Measurements from ENCODE around the gene SORCS2. TPM values are rescaled to one million over a fixed set of nuclear protein-coding genes. Genes with fewer than 3 reads are reported as not detected.

Gene SORCS2
- total RNA-seq, 1 experiment from 2014 or later, result not detected

- DNase-seq (ENCODE audit: extremely low read depth, low read depth), result no peak
These were observed 420.1 kb downstream of the SORCS2 start for GRCh38 chr4:7612311-7612897.

GRCh38 chr4:7614350-7614949, 422.1 kb downstream of the SORCS2 start:
- no peak for DNase-seq (ENCODE audit: extremely low read depth, low read depth)

DNA sequence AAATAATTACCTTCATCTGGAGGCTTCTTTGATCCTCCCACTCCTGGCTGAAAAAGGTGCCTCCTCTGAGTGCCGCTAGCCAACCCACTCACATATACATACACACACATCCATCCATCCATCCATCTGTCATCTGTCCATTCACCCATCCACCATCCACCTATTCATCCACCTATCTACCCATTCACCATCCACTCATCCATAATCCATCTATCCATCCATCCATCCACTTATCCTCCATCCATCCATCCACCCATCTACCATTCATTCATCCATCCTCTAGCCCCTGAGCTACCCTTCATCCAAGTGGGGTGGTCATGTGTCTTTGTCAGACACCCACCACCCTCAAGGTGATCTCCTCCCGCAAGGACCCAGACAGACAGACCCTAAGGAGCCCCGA, 423.9 kb downstream of the SORCS2 start:
- no peak for DNase-seq (ENCODE audit: extremely low read depth, low read depth)

GRCh38 chr4:7618361-7618760, 426.0 kb downstream of the SORCS2 start:
- DNase-seq (ENCODE audit: extremely low read depth, low read depth), result no peak

DNA sequence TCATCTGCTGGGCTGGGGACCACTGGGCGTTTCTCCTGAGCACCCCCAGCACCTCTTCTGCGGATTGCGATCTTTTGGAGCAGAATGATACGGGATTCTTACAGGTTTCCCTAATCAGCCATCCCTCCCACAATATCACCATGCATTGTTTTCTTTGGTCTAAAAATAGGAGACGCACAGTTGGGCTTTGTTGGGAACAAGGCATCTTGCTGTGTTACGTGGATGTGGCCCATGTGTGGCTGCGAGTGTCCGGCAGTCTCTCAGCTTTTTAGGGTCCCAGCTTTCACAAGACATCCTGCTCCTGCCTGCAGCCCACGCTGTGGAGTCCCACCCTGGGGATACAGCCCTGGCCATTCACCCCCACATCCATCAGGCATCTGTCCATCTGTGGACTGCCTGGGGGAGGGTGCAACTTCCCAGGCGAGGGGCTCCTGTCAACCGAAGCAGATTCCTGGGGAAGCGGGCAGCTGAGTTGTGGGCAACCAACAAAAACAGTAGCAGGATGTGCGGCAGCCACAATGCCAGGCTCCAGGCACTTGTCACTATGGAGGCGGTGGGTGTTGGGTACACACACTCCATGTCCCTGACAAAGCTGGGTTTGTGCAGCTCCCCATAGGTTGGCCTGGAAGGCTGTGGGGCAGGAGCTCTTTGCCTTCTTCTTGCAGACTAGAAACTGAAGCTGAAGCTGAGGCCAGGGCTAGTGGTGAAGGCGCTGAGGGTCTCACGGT, 427.9 kb downstream of the SORCS2 start:
- no peak for DNase-seq (ENCODE audit: extremely low read depth, low read depth)

- DNase-seq (ENCODE audit: extremely low read depth, low read depth), result no peak
These were observed 428.5 kb downstream of the SORCS2 start for GRCh38 chr4:7620814-7621176.

GRCh38 chr4:7621252-7622035, 429.1 kb downstream of the SORCS2 start:
- no peak for DNase-seq (ENCODE audit: extremely low read depth, low read depth)

DNA sequence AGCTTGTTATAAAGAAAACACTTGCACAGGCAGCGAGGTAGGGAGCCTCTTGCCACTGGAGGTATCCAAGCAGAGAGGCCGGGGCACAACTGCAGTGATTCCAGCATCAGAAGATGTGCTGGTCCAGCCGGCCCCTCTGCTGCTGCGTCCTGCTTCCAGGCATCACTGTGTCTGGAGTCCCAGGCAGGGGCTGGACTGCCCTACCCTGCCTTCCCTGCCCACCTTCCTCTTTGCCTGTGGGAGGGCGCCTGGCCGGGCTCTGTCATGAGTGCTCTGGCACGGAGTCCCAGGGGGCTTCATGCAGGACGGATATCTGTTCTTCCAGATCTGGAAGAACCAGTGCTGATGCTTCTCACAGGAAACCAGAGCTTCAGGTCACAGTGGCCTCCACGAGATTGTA, 430.0 kb downstream of the SORCS2 start:
- DNase-seq (ENCODE audit: extremely low read depth, low read depth), result no peak

- no peak for DNase-seq (ENCODE audit: extremely low read depth, low read depth)
These were observed 431.1 kb downstream of the SORCS2 start for GRCh38 chr4:7623468-7623867.

GRCh38 chr4:7624396-7624980, 432.1 kb downstream of the SORCS2 start:
- no peak for DNase-seq (ENCODE audit: extremely low read depth, low read depth)

GRCh38 chr4:7625071-7625470, 432.7 kb downstream of the SORCS2 start:
- DNase-seq (ENCODE audit: extremely low read depth, low read depth), result no peak

GRCh38 chr4:7626531-7626930, 434.2 kb downstream of the SORCS2 start:
- DNase-seq (ENCODE audit: extremely low read depth, low read depth), result no peak

- DNase-seq (ENCODE audit: extremely low read depth, low read depth), result no peak
These were observed 435.2 kb downstream of the SORCS2 start for GRCh38 chr4:7627251-7628250.

DNA sequence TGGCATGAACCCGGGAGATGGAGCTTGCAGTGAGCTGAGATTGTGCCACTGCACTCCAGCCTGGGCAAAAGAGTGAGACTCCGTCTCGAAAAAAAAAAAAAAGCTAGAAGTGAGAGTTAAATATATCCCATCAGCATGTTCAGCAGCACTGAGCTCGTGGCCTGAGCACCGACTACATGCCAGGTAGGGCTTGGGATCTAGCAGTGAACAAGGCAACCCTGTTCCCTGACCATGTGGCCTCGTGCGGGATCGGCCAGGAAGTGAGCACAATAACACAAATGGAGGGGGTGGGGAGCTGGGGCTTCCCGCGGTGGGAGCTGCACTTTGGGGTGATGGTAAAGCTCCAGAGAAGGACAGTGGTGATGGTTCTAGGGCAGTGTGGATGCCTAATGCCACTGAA, 436.1 kb downstream of the SORCS2 start:
- DNase-seq (ENCODE audit: extremely low read depth, low read depth), result no peak

- no peak for DNase-seq (ENCODE audit: extremely low read depth, low read depth)
These were observed 437.3 kb downstream of the SORCS2 start for GRCh38 chr4:7629501-7630254.

DNA sequence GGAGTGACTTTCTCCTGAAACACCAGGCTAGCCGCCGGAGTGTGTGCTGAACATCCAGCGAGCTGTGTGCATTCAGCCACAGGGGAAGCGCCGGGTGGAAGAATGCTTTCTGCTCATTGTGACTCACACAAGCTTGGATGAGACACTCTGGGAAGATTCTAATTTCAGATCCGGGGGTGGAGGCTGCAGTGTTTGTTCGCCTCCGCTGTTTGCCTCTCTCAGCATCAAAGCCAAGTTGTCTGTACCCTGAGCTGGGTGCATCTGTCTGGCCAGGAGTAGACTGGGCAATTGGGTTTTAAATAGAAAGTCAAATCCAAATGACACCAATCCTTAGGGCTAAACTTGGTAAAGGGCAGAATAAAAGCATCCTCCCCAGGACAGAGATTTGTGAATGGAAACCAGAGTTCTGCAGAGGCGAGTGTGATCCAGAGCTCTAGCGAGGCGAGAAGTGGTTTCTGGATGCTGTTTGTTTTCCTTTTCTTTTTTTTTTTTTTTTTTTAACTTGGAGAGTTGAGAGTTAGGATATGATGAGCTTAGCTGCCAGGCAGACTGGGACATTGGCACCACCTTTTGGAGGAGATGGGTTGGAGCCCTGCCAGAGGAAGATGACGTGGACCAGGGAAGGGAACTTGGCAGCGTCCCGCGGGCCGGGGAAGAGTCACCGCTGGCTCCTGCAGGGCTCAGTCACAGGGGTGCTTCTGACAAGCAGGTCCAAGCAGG, 438.4 kb downstream of the SORCS2 start:
- DNase-seq (ENCODE audit: extremely low read depth, low read depth), result peak; percentile 0

DNA sequence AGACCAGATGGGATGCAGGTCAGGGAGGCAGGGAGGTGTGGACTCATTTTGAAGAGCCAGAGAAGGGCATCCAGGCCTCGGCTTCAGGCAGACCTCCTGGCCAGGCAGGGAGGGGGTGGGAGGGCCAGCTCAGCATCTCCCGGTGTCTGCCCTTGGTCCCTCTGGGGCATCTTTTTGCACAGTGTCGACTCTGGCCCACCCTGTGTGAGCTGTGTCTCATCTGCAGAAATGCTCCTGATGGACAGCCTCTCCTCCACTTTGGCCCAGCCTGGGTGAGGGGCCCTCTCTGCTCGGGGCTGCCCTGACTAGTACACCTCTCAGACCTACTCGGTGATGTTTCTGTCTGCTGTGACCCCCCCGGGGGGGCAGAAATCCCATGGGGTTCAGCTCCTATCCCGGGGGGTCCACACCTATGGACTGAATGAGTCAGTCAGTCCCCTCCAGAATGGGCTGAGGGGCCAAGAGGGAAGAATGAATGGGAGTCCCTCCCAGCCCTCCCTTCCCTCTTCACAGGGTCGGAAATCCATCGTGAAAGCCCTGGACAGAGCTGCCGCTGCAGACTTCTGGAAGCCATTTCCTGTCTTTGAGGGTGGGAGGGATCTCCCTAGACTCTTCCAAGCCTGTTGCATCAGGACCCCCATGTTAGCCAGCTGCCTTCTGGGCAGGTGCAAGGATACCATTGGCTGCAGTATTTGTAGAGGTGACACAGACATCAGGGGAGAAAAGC, 439.1 kb downstream of the SORCS2 start:
- no peak for DNase-seq (ENCODE audit: extremely low read depth, low read depth)

GRCh38 chr4:7632341-7632740, 440.0 kb downstream of the SORCS2 start:
- no peak for DNase-seq (ENCODE audit: extremely low read depth, low read depth)
